ENCODE results near the gene MED20. TPM values are rescaled to one million over a fixed set of nuclear protein-coding genes. Genes with fewer than 3 reads are reported as not detected.
"Not testable (repeated sequence)": the region's sequence is repeated elsewhere in the genome, so short reads cannot be mapped to it uniquely, and the experiment has no call there.

The MED20 gene, protein sequence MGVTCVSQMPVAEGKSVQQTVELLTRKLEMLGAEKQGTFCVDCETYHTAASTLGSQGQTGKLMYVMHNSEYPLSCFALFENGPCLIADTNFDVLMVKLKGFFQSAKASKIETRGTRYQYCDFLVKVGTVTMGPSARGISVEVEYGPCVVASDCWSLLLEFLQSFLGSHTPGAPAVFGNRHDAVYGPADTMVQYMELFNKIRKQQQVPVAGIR
- total RNA-seq = 10 to 100 TPM; 18.5 to 18.8 TPM
- long read RNA-seq, partial matches to known transcripts = 2 of 5 reads
- long read RNA-seq, other reads (novel, unspliced or antisense) = 0 of 5 reads

GRCh38 chr6:41920921-41921711 is at the start of gene MED20, which contains the start of gene BYSL:
Gene MED20, minus strand, starts transcription at chr6:41921139. Its CDS starts 121 bp downstream, at chr6:41921018.
Gene BYSL, plus strand, starts transcription at chr6:41921499. Its CDS starts 64 bp downstream, at chr6:41921563.
- DNase-seq (peak; percentile 92 to 94), ATAC-seq (peak; percentile 98)
- intact Hi-C loops (cut with DNase I, micrococcal nuclease) = loop anchor here in 1 of 2 donors (5.0 kb wide), 1 partner anchor 134 kb away; the partner anchor contains the start of gene TOMM6

DNA sequence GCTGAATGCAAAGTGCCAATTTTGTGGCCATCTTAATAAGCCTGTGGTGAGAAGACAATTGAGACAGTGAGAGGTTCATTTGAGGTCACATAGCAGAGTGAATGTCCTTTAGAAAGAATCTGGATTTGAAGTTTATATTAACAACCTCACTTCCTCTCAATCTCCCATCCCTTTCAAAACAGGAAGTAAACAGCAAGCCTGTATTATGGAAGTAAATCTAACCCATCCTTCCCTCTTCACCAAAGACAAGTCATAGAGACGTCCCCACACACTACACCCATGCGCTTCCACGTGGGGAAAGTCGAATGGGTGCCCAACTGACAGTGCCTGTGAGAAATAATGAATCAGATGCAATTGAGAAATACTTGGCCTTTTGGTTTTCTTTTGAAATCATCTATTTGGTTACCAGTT is 49.5 kb upstream of the MED20 start:
- DNase-seq (no peak), ATAC-seq (no peak)
- intact Hi-C loops (cut with DNase I, micrococcal nuclease) = no loop called here

- intact Hi-C loops (cut with DNase I, micrococcal nuclease) = no loop called here
- ATAC-seq = no peak
- no peak for DNase-seq
Observed at GRCh38 chr6:41967312-41968287, 46.7 kb upstream of the MED20 start.

- ATAC-seq (no peak), DNase-seq (no peak)
- intact Hi-C loops (cut with DNase I, micrococcal nuclease) = no loop called here
Observed at GRCh38 chr6:41966961-41967311, 46.0 kb upstream of the MED20 start.

DNA sequence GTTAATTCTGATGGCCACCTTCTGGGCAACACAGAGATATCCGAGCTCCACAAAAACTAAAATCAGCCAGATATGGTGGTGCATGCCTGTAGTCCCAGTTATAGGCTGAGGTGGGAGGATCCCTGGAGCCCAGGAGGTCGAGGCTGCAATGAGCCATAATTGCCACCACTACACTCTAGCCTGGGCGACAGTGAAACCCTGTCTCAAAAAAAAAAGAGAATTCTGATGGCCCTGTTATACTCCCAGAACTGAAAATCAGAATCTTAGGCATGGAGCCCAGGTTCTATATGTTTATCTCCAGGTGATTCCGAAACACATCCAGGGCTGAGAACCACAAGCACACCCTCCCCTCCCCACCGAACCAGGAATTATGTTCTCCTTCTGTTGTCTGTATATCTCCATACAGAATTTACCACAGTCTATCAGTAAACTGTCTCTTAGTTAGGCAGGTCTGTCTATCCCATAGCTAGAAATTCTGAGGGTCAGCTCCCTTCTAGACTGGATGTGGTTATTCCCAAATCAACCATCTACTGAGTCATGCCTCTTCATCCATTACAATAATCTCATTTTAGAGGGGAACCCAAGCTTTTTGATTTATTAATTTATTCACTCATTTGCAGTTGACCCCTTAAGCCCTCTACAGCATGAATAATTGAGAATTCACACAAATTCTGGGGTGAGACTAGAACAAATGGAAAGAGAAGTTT is 45.4 kb upstream of the MED20 start:
- ATAC-seq (no peak), DNase-seq (no peak)
- intact Hi-C loops (cut with DNase I, micrococcal nuclease) = no loop called here

GRCh38 chr6:41965429-41966213 is 44.7 kb upstream of the MED20 start:
- intact Hi-C loops (cut with DNase I, micrococcal nuclease) = no loop called here
- no peak for ATAC-seq
- DNase-seq = no peak

DNA sequence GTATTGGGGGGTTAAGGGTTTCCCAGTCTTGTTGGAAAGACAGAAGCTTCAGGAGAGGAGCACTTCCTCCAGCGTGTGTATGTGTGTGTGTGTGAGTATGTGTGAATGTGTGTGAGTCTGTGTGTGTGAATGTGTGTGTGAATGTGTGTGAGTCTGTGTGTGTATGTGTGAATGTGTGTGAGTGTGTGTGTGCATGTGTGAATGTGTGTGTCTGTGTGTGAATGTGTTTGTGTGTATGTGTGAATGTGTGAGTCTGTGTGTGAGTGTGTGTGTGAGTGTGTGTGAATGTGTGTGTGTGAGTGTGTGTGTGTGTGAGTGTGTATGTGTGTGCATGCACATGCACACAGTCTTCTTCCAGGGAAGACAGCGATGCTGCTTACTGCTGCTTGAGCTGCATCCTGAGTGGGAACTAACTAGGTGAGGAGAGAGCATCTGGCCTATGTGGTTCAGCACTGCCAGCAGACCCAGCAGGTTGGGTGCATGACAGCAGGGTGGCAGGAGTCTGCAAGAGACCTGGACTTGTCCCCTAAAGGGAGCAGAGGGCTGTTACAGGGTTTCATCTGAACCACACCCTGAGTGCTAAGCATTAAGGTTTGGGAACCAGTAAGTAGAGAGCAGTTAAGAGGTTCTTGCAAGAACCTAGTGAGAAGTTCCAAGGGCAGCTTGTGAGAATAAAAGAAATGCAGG is 43.4 kb upstream of the MED20 start:
- DNase-seq (no peak), ATAC-seq (no peak)
- intact Hi-C loops (cut with DNase I, micrococcal nuclease) = no loop called here

DNA sequence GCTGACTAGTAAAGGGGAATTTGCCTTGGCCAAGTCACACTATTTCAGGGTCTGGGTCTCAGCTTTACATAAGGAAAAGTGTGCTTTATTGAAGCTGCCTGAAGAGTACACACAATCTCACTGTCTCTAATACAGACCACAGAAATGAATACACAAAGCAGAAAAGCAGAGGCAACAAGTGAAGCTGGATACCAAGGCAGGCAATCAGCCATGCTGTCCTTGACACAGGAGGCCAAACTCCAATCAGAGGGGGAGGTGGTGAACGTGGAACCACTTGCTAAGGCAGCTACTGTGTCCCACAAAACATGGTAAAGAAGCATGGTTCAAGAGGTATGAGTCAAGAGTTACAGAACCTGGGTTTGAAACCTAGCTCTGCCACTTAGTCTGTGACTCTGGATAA is 42.4 kb upstream of the MED20 start:
- DNase-seq = no peak
- intact Hi-C loops (cut with DNase I, micrococcal nuclease) = no loop called here
- no peak for ATAC-seq

- ATAC-seq = no peak
- intact Hi-C loops (cut with DNase I, micrococcal nuclease) = no loop called here
- DNase-seq = no peak
Observed at GRCh38 chr6:41960028-41960427, 39.1 kb upstream of the MED20 start.

GRCh38 chr6:41958022-41958856 is 37.3 kb upstream of the MED20 start:
- DNase-seq = no peak
- intact Hi-C loops (cut with DNase I, micrococcal nuclease) = no loop called here
- no peak for ATAC-seq

GRCh38 chr6:41957117-41957516 is 36.2 kb upstream of the MED20 start:
- ATAC-seq (no peak), DNase-seq (no peak)
- intact Hi-C loops (cut with DNase I, micrococcal nuclease) = no loop called here

GRCh38 chr6:41955412-41955811 is 34.5 kb upstream of the MED20 start:
- ATAC-seq = no peak
- no peak for DNase-seq
- intact Hi-C loops (cut with DNase I, micrococcal nuclease) = no loop called here

GRCh38 chr6:41954668-41955067 is 33.7 kb upstream of the MED20 start:
- DNase-seq = no peak
- ATAC-seq = no peak
- intact Hi-C loops (cut with DNase I, micrococcal nuclease) = no loop called here

GRCh38 chr6:41947581-41948220 is 26.8 kb upstream of the MED20 start:
- no peak for ATAC-seq
- no peak for DNase-seq
- intact Hi-C loops (cut with DNase I, micrococcal nuclease) = no loop called here

GRCh38 chr6:41943456-41943855 is 22.5 kb upstream of the MED20 start:
- DNase-seq (no peak), ATAC-seq (no peak)
- intact Hi-C loops (cut with DNase I, micrococcal nuclease) = no loop called here

DNA sequence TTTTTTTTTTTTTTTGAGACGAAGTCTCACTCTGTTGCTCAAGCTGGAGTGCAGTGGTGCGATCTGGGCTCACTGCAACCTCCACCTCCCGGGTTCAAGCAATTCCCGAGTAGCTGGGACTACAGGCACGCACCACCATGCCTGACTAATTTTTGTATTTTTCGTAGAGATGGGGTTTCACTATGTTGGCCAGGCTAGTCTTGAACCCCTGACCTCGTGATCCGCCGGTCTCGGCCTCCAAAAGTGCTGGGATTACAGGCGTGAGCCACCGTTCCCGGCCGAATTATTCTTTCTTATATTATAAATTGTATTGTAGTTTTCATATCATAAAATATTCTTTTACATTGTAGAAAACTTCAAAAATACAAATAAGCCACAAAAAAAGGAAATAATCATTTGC is 21.9 kb upstream of the MED20 start:
- ATAC-seq; intact Hi-C loops (cut with DNase I, micrococcal nuclease); DNase-seq: not testable (repeated sequence)
